Upper lobe of right lung (tissue), 1 donor: ENCODE data around the gene IFITM10. TPM values are rescaled to one million over a fixed set of nuclear protein-coding genes. Genes with fewer than 3 reads are reported as not detected.
A peak's percentile ranks its signal among the peaks of the same experiment; 100 is the strongest.

ENCODE experiments used
- ATAC-seq: fragments of 200-7000 bp; cut with Tn5 transposase; one replicate; pipeline ENCODE4 v1.9.1; 2020; ENCODE audit warnings: mild to moderate bottlenecking, moderate library complexity
- DNase-seq: peaks from one replicate; pipeline ENCODE4 v3.0.0-alpha.2; 2020
- H3K27ac ChIP-seq: fragments of 200-600 bp; one replicate; pipeline ENCODE4 v1.8.0; 2022
- H3K27me3 ChIP-seq: fragments of 200-600 bp; one replicate; pipeline ENCODE4 v1.8.0; 2022; ENCODE audit warnings: mild to moderate bottlenecking
- H3K36me3 ChIP-seq: fragments of 200-600 bp; one replicate; pipeline ENCODE4 v1.8.0; 2022
- H3K4me1 ChIP-seq: fragments of 200-600 bp; one replicate; pipeline ENCODE4 v1.8.0; 2022
- H3K4me3 ChIP-seq: fragments of 200-600 bp; one replicate; pipeline ENCODE4 v1.8.0; 2022; ENCODE audit warnings: mild to moderate bottlenecking
- H3K9me3 ChIP-seq: fragments of 200-600 bp; one replicate; pipeline ENCODE4 v1.8.0; 2022
- CTCF ChIP-seq: fragments of 200-600 bp; IDR thresholded peaks from one replicate; pipeline ENCODE4 v1.8.0; 2022; ENCODE audit warnings: antibody characterized with exemption
- intact Hi-C: fragments of 100-400 bp; cut with DNase I; formaldehyde crosslinking; loops from one replicate; pipeline ENCODE4 v1.11.0; 2022
- total RNA-seq: library from RNA; stranded (reverse); fragmentation: NEBNext Ultra II Directional; extraction: Animal tissue kit (Norgen Biotek cat#: 25700); gene quantifications from one replicate; pipeline ENCODE4 v1.2.1, GENCODE V29; 2021
- donor health status: DM: no; HTN: yes; CAD: no; lungs with severe emphysema.

Gene IFITM10
- total RNA-seq, 1 donor from 2014 or later: 7.9 TPM

GRCh38 chr11:1791912-1792311 is 41.5 kb upstream of the IFITM10 start:
- intact Hi-C loops: no loop called here
- DNase-seq (no peak), ATAC-seq (no peak)
- no peak overlapping the region for H3K4me3 ChIP-seq
- H3K27me3 ChIP-seq: no peaks in the 10 kb centered on the region
- H3K9me3 ChIP-seq: no peaks in the 10 kb centered on the region
- H3K36me3 ChIP-seq: no peaks in the 10 kb centered on the region
- no peak overlapping the region for H3K27ac ChIP-seq
- no peak for TF ChIP-seq CTCF
- H3K4me1 ChIP-seq: no peaks in the 10 kb centered on the region

- Histone ChIP-seq H3K4me3 (no peak overlapping the region), H3K36me3 (no peaks in the 10 kb centered on the region), H3K9me3 (no peaks in the 10 kb centered on the region), H3K27me3 (no peaks in the 10 kb centered on the region), H3K4me1 (no peaks in the 10 kb centered on the region), H3K27ac (no peak overlapping the region)
- TF ChIP-seq CTCF: no peak
- intact Hi-C loops: no loop called here
- DNase-seq (no peak), ATAC-seq (no peak)
Observed at GRCh38 chr11:1786466-1786865, 36.1 kb upstream of the IFITM10 start.

GRCh38 chr11:1785749-1786413 is 35.5 kb upstream of the IFITM10 start:
- Histone ChIP-seq H3K27ac (no peak overlapping the region), H3K36me3 (no peaks in the 10 kb centered on the region), H3K27me3 (no peaks in the 10 kb centered on the region), H3K9me3 (no peaks in the 10 kb centered on the region), H3K4me1 (no peaks in the 10 kb centered on the region), H3K4me3 (no peak overlapping the region)
- no peak for DNase-seq
- no peak for TF ChIP-seq CTCF
- peak; percentile 44 for ATAC-seq
- intact Hi-C loops: no loop called here

DNA sequence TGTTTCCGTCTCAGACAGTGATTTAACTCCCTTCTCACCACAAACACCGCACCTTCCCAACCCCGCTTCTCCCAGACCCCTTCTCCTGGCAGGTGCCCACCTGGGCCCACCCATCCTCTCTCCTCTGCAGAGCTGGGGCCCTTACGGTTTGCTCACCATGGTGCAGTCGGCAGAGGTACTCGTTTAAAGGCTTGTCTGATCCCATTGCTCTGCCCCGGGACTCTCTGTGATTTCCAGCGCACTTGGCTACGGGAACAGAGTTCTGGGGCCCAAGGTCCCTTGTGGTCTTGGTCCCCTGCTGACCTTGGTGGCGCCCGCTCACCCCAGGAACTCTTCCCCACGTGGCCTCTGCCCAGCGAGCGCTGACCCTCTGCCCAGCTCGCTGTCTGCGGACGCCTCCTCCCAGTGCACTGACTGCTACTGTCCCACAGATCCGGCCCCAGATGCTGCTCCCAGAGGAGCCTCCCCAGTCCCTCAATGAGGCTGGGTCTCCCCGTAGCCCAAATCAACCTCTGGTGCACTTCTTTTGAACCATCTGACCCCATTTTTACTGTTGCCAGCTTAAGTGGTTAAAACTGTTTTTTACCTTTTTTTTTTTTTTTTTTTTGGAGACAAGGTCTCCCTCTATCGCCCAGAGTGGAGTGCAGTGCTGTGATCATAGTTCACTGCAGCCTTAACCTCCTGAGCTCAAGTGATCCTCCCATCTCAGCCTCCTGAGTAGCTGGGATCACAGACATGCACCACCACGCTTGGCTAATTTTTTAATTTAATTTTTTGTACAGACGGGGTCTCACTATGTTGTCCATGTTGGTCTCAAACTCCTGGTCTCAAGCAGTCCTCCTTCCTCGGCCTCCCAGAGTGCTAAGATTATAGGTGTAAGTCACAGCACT is 34.6 kb upstream of the IFITM10 start:
- intact Hi-C loops: no loop called here
- Histone ChIP-seq H3K9me3 (no peaks in the 10 kb centered on the region), H3K4me3 (no peak overlapping the region), H3K4me1 (no peaks in the 10 kb centered on the region), H3K27ac (no peak overlapping the region), H3K36me3 (no peaks in the 10 kb centered on the region), H3K27me3 (no peaks in the 10 kb centered on the region)
- TF ChIP-seq CTCF: no peak
- ATAC-seq: no peak
- DNase-seq: no peak

- no peaks in the 10 kb centered on the region for H3K36me3 ChIP-seq
- TF ChIP-seq CTCF: no peak
Observed at GRCh38 chr11:1783725-1784529, 33.5 kb upstream of the IFITM10 start.

More at GRCh38 chr11:1783725-1784529, 33.5 kb upstream of the IFITM10 start:
- Histone ChIP-seq H3K4me3 (no peak overlapping the region), H3K4me1 (no peaks in the 10 kb centered on the region), H3K27me3 (no peaks in the 10 kb centered on the region), H3K9me3 (no peaks in the 10 kb centered on the region), H3K27ac (peak overlapping the region; percentile 83)
- ATAC-seq (no peak), DNase-seq (no peak)
- intact Hi-C loops: no loop called here
